Measurements from ENCODE around the gene SLC35F4.

The SLC35F4 gene

DNA sequence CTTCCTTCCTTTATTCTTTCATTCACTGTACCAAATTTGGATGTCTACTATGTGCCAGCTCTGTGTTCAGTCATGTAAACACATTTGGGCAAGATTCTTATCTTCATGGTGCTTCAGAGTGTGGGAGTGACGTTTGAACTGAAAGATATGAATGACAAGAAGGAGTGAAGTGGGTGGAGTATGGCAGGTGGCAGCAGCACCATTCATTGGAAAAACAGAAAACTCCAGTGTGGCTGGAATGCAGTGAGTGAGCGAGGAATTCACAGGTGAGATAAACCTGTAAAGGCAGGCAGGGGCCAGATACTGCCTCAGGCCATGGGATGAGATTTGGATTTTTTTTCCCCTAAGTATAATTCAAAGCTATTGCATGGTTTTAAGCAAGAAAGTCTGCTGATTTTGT lies 231.6 kb downstream of the SLC35F4 start:
- H3K27ac ChIP-seq = no peak overlapping the region
- TF ChIP-seq, protein P1, sequence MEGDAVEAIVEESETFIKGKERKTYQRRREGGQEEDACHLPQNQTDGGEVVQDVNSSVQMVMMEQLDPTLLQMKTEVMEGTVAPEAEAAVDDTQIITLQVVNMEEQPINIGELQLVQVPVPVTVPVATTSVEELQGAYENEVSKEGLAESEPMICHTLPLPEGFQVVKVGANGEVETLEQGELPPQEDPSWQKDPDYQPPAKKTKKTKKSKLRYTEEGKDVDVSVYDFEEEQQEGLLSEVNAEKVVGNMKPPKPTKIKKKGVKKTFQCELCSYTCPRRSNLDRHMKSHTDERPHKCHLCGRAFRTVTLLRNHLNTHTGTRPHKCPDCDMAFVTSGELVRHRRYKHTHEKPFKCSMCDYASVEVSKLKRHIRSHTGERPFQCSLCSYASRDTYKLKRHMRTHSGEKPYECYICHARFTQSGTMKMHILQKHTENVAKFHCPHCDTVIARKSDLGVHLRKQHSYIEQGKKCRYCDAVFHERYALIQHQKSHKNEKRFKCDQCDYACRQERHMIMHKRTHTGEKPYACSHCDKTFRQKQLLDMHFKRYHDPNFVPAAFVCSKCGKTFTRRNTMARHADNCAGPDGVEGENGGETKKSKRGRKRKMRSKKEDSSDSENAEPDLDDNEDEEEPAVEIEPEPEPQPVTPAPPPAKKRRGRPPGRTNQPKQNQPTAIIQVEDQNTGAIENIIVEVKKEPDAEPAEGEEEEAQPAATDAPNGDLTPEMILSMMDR (conservative IDR thresholded peaks at IDR 0.05) = no peak
- no peak for TF ChIP-seq ZFX (IDR thresholded peaks at IDR 0.05)

DNA sequence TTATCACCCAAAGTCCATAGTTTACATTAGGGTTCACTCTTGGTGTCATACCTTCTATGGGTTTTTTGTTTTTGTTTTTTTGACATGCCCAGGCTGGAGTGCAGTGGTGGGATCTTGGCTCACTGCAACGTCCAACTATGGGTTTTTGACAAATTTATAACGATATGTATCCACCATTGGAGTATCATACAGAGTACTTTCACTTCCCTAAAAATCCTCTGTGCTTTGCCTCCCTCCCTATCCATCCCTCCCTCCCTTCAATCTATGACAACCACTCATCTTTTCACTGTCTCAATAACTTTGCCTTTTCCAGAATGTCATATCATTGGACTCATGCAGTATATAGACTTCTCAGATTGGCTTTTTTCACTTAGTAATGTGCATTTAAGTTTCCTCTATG lies 233.2 kb downstream of the SLC35F4 start:
- no peak for TF ChIP-seq ZFX (IDR thresholded peaks at IDR 0.05)
- TF ChIP-seq, protein P1 (conservative IDR thresholded peaks at IDR 0.05) = no peak
- no peak overlapping the region for H3K27ac ChIP-seq

DNA sequence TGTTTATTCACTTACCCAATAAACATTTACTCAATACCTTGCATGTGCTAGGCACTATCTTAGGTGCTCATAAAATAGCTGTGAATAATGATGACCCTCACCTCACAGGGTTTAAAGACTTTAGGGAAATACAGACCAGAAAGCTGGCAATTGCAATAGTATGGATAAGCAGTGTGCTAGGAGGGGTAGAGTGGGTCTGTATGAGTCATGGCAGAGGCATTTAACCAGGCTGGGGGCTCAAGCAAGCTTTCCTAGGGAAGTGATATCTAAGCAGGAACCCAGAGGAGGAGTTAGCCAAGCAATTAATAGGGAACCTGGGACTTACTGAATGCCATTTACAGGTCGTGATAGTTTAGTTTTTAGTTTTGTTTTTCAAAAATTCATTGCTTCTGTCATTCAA lies 248.4 kb downstream of the SLC35F4 start:
- TF ChIP-seq ZFX (IDR thresholded peaks at IDR 0.05) = no peak
- TF ChIP-seq, protein P1 (conservative IDR thresholded peaks at IDR 0.05) = no peak
- H3K27ac ChIP-seq = no peak overlapping the region

DNA sequence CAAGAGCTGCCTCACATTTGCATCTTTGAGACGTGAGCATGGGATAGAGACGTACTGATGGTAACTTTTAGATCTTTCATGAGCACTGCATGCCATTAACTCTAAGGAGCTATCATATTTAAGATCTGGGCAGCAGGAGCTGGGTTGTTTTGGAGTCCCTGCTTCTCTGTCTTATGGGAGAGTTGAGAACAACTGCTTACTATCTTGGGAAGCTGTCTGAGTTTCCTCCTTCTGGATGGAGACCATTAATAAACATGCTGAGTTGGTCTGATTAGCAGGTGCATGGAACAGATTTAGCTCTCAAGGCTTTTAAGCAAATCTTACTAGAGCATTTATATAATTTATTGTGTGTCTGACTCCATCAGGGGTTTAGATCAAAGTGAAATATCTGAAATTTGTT lies 252.9 kb downstream of the SLC35F4 start:
- TF ChIP-seq ZFX (IDR thresholded peaks at IDR 0.05) = no peak
- TF ChIP-seq, protein P1 (conservative IDR thresholded peaks at IDR 0.05) = no peak
- peak overlapping the region; percentile 59; the same call in 1 of the 2 replicates for H3K27ac ChIP-seq

DNA sequence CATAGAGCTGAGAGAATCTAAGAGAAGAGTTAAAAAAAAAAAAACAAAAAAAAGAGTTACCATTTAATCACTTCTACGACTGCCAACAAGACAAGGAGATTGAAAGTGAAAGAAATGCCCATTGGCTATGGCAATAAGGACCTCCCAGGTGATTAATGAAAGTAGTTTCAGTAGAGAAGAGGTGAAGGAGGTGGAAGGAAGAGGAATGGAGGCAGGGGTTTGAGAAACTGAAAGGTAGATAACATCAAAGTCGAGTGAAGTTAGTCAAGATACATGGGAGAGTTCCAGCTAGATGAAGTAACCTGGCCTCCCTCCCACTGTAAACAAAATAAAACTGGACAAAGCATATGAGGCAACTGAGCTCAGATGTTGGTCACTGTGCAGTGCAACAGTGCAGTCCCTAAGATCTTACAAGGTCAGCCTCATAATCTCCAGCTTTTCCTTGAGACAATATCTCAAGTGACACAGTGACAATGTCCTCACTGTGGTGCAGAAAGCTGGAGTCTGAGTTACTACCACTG lies 254.3 kb downstream of the SLC35F4 start:
- peak overlapping the region; percentile 95 for H3K27ac ChIP-seq
- TF ChIP-seq, protein P1 (conservative IDR thresholded peaks at IDR 0.05) = no peak
- TF ChIP-seq ZFX (IDR thresholded peaks at IDR 0.05) = no peak

DNA sequence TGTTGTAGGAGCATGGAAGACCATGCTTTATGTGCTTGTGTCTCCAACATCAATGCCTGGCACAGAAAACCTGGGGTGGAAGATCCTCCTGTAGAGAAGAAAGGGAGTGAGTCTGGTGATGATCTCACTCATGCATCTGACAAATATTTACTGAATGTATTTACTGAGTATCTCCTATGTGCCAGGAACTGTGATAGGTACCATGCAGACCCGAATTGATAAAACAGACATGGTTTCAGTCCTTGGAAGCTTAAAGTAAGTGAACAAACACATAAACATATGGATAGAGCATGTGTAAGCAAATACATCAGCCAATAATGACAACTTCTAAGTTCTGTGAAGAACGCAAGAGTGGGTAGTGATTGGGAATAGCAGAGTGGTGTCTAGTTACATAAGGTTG lies 255.3 kb downstream of the SLC35F4 start:
- peak overlapping the region; percentile 95; the same call in 1 of the 2 replicates for H3K27ac ChIP-seq
- no peak for TF ChIP-seq ZFX (IDR thresholded peaks at IDR 0.05)
- TF ChIP-seq, protein P1 (conservative IDR thresholded peaks at IDR 0.05) = no peak

DNA sequence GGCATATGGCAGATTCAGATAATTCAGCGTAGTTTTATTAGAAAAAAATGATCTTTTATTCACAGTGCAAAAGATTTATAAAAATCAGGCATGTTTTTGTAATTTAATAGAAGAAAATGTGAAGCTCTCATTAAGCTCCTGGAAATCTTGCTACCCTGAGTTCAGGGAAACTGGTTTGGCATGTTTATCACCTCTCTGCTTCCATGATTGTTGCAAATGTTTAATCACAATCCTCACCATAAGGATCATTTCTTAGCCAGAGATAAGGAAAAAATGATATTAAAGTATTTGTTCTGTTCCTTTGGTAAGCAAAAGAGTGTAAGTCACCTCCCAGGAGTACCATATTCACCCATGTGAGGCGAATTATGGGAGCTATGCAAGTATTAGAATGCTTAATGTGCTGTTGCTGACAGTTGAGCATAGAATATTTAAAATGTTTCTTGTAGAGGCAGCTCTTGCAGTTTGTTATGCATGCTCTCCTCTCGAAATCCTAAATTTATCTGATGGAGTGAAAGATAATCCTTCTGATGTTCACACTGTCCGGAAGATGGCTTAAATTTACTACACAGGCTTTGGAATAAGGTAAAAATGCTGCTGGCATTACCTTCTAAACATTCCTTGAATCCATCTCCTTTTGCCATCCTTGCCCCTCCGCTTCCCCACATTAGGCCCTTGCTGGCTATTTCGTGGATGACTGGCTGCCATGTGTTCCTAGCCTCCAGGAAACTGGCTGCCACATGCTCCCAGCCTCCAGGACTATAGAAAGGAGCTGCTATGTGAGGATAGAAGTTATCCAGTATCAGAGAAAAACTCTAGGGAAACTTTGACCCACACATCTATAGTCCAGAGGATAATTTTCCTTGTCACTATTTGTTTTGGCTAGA lies 256.5 kb downstream of the SLC35F4 start:
- no peak for TF ChIP-seq ZFX (IDR thresholded peaks at IDR 0.05)
- TF ChIP-seq, protein P1 (conservative IDR thresholded peaks at IDR 0.05) = no peak
- H3K27ac ChIP-seq = peak overlapping the region; percentile 95

Data from C4-2B (cell line).